Stomach (tissue), 9 donors: ENCODE measurements around the gene ARHGAP22. TPM values are rescaled to one million over a fixed set of nuclear protein-coding genes. Genes with fewer than 3 reads are reported as not detected.

Source experiments
- DNase-seq, 2 donors: peaks; one replicate each; pipeline versions ENCODE4 v3.0.0 to v3.0.0-alpha.2; 2013 to 2019
- H3K27ac ChIP-seq, 5 donors: fragments of 200-600 bp in 4 of 5; sonication (generic) in 4 of 5; one replicate each; pipeline ENCODE4 v1.5.1; 2013 to 2019; ENCODE audit warnings: mild to moderate bottlenecking in 1 of 5, moderate library complexity in 1 of 5
- H3K27me3 ChIP-seq, 3 donors: fragments of 200-600 bp; sonication (generic); one replicate each; pipeline ENCODE4 v1.5.1; 2017 to 2019; ENCODE audit warnings: mixed run types in 1 of 3
- H3K36me3 ChIP-seq, 4 donors: fragments of 200-600 bp; sonication (generic); 1 replicate in 3 of 4; 2 replicates in 1 of 4; pipeline ENCODE4 v1.5.1; 2016 to 2019
- H3K4me1 ChIP-seq, 4 donors: fragments of 200-600 bp; sonication (generic); one replicate each; pipeline ENCODE4 v1.5.1; 2016 to 2019
- H3K4me3 ChIP-seq, 4 donors: fragments of 200-600 bp; sonication (generic) in 3 of 4; one replicate each; pipeline ENCODE4 v1.5.1; 2016 to 2019; ENCODE audit warnings: mild to moderate bottlenecking in 1 of 4
- H3K9me3 ChIP-seq, 4 donors: fragments of 200-600 bp; sonication (generic); one replicate each; pipeline ENCODE4 v1.5.1; 2016 to 2019
- EP300 ChIP-seq: sonication (generic); formaldehyde crosslinking; IDR thresholded peaks from one replicate; pipeline ENCODE4 v1.6.1; 2017; ENCODE audit warnings: antibody characterized with exemption
- POLR2A ChIP-seq, 4 donors: fragments of 450-650 bp; IDR thresholded peaks; one replicate each; pipeline ENCODE4 v1.6.1; 2016; ENCODE audit warnings: antibody characterized with exemption in 4 of 4, control low read depth in 2 of 4, mild to moderate bottlenecking in 1 of 4, moderate library complexity in 1 of 4
- POLR2AphosphoS5 ChIP-seq, 3 donors: sonication (generic); formaldehyde crosslinking; IDR thresholded peaks; one replicate each; pipeline ENCODE4 v1.6.1; 2016; ENCODE audit warnings: antibody characterized with exemption in 3 of 3
- WGBS, 5 donors: extraction: QIAGEN DNeasy Blood & Tissue Kit in 3 of 5; methylation state at CpG; one replicate each; pipeline versions ENCODE4 v1.1.5 to v1.1.7; 2013 to 2018; 5-methylcytosine and 5-hydroxymethylcytosine counted together
- intact Hi-C: fragments of 100-400 bp; cut with DNase I; formaldehyde crosslinking; loops from one replicate; pipeline ENCODE4 v1.15.1; 2023; ENCODE audit warnings: low total_unique reads
- polyA plus RNA-seq, 3 donors: library from polyadenylated mRNA; stranded (reverse); fragments of 200-250 nt; gene quantifications; one replicate each; pipeline ENCODE4 v1.2.3, GENCODE V29; 2013
- total RNA-seq, 5 donors: library from RNA; depleted of rRNA; stranded (reverse); fragments of >200 nt; gene quantifications; one replicate each; pipeline versions ENCODE4 v1.1.0 to v1.2.3, GENCODE V29; 2014 to 2016
- TF ChIP-seq, protein P1 (sequence below), 7 experiments: fragments of 450-650 bp in 4 of 7; fragments of 200-600 bp in 3 of 7; sonication (generic) in 3 of 7; IDR thresholded peaks; one replicate each; pipeline ENCODE4 v1.5.1; 2016 to 2019; ENCODE audit warnings: antibody characterized with exemption in 7 of 7, control low read depth in 2 of 7, mild to moderate bottlenecking in 1 of 7
- donor health status: healthy with polysubstance abuse.
- donor health status: Bipolar disorder and iron deficiency.
- donor health status: healthy.

ARHGAP22 gene
- total and polyA plus RNA-seq, 8 donors, result 1.3 to 28.6 (median 2.2) TPM; not detected in 1

DNA sequence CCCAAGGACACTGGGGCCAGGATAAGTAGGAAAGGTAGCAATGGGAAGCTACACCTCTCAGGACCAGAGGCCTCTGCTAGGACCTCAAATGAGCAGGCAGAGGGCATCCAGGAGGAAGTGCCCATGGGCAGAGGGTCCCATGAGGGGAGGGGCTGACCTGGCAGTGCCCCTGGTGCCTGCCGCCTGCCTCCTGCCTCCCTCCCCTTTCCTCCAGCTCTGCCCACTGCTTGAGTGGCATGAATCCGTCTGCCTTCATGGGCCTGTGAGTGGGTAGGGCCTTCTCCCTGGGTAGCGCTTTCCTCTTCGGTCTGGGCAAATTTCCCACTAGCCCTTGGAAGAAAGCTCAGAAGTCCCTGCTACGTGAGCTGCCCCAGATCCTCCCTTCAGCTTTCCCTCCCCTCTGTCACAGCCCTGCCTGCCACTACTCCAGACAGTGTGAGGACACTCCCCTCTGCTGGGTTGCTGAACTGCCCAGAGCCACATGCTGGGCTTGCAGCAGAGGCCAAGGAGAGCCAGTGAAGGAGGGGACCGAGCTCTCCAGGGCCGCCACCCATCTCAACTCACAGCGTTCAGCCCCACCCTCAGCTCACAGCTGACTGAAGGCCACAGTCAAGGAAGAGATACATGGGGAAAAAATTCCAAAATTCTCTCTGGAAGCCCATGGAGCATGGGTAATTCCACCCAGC lies 141.4 kb downstream of the ARHGAP22 start:
- peaks cover 0 to 22% (median 11%) of the 10 kb centered on the region in 3 donors for H3K27me3 ChIP-seq
- WGBS, 5 donors, result 54 to 61% (median 60%) methylated on average over 8 of the region's 8 CpGs
- peaks cover 0 to 22% (median 6%) of the 10 kb centered on the region in 4 donors for H3K4me1 ChIP-seq
- H3K9me3 ChIP-seq, result no peaks in the 10 kb centered on the region
- H3K36me3 ChIP-seq, result no peaks in the 10 kb centered on the region
- no peak overlapping the region for H3K27ac ChIP-seq
- TF ChIP-seq POLR2AphosphoS5 (IDR thresholded peaks at IDR 0.05) (no peak), EP300 (no peak), POLR2A (IDR thresholded peaks at IDR 0.05) (no peak)
- TF ChIP-seq, protein P1, sequence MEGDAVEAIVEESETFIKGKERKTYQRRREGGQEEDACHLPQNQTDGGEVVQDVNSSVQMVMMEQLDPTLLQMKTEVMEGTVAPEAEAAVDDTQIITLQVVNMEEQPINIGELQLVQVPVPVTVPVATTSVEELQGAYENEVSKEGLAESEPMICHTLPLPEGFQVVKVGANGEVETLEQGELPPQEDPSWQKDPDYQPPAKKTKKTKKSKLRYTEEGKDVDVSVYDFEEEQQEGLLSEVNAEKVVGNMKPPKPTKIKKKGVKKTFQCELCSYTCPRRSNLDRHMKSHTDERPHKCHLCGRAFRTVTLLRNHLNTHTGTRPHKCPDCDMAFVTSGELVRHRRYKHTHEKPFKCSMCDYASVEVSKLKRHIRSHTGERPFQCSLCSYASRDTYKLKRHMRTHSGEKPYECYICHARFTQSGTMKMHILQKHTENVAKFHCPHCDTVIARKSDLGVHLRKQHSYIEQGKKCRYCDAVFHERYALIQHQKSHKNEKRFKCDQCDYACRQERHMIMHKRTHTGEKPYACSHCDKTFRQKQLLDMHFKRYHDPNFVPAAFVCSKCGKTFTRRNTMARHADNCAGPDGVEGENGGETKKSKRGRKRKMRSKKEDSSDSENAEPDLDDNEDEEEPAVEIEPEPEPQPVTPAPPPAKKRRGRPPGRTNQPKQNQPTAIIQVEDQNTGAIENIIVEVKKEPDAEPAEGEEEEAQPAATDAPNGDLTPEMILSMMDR (IDR thresholded peaks at IDR 0.05), result no peak
- intact Hi-C loops, result no loop called here
- DNase-seq, result peak; percentile 19 to 51
- H3K4me3 ChIP-seq, result no peak overlapping the region

DNA sequence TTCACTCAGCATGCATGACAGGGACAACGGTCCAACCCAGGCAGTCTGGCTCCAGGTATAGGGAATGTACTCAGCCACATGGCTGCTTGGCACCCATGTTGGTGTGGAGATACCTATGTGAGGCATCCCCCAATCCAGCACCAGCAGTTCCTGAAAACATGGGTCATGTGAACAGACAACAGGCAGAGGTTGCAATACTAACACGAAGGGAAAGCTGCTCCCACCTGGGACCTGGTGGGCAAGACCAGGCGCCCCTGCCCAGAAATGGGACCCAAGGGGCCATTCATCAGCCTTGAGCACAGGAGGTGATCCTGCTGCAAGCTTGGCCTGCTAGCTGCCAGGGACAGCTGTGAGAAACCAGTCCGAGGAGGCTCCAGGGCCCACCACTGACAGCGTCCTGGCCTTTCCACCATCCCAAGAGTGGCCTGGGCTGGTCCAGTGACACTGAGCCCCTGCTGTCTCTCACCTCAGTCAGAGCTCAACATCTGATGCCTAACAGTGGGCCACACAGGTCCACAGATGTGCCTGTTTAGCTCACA lies 142.3 kb downstream of the ARHGAP22 start:
- peaks cover 0 to 21% (median 11%) of the 10 kb centered on the region in 3 donors for H3K27me3 ChIP-seq
- DNase-seq, result peak in 1 of 2 donors; percentile 14
- H3K4me1 ChIP-seq, result peaks cover 0 to 22% (median 6%) of the 10 kb centered on the region in 4 donors
- 76 to 93% (median 87%) methylated on average over 3 to 5 of the region's 5 CpGs for WGBS, 5 donors
- no peaks in the 10 kb centered on the region for H3K9me3 ChIP-seq
- TF ChIP-seq POLR2A (IDR thresholded peaks at IDR 0.05) (no peak), POLR2AphosphoS5 (IDR thresholded peaks at IDR 0.05) (no peak), EP300 (no peak)
- H3K36me3 ChIP-seq, result no peaks in the 10 kb centered on the region
- intact Hi-C loops, result no loop called here
- no peak overlapping the region for H3K27ac ChIP-seq
- no peak overlapping the region for H3K4me3 ChIP-seq

DNA sequence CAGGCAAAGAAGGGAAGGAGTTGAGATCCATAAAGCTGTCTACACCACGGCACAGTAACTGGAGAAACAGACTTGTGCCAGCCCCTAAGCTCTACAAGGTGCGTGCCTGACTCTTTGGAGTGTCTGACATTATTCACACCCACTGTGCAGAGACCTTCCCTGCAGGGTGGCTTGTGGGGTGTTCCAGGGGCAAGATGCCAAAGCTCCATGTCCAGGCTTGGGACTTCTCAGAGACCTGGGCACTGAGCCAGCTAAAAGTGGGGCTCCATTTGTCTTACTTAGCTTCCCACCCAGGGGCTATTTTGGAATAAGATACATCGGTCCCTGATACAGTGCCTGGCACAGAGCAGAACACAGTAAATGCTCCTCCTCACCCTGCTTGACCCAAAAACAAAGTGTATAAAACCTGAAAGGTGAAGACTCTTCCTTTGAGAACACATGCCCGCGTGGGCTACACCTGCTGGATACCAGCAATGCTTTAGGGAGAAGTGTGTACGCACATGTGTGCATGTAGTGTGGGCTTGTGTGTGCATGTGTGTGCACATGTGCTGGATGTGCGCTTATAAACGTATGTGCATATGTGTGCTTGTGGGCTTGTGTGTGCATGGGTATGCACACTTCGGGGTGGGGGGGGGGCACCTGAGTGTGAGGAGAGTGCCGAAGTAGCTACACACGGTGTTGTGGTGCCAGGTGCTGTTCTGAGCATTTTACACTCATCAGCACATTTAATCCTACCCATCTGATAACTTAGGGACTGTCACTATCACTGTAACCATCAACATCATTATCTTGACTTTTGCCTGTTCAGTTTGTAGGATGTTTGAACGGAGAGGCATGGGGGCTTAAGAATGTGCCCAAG lies 143.0 kb downstream of the ARHGAP22 start:
- Histone ChIP-seq H3K36me3 (no peaks in the 10 kb centered on the region), H3K27ac (no peak overlapping the region), H3K4me1 (peaks cover 0 to 21% (median 9%) of the 10 kb centered on the region in 4 donors), H3K27me3 (peaks cover 0 to 23% (median 14%) of the 10 kb centered on the region in 3 donors), H3K4me3 (no peak overlapping the region), H3K9me3 (no peaks in the 10 kb centered on the region)
- peak in 1 of 2 donors; percentile 21 for DNase-seq
- TF ChIP-seq POLR2AphosphoS5 (IDR thresholded peaks at IDR 0.05) (no peak), EP300 (no peak), POLR2A (IDR thresholded peaks at IDR 0.05) (no peak)
- TF ChIP-seq, protein P1 (IDR thresholded peaks at IDR 0.05), result no peak
- intact Hi-C loops, result no loop called here
- WGBS, 5 donors, result 82 to 88% (median 85%) methylated on average over 12 of the region's 12 CpGs

DNA sequence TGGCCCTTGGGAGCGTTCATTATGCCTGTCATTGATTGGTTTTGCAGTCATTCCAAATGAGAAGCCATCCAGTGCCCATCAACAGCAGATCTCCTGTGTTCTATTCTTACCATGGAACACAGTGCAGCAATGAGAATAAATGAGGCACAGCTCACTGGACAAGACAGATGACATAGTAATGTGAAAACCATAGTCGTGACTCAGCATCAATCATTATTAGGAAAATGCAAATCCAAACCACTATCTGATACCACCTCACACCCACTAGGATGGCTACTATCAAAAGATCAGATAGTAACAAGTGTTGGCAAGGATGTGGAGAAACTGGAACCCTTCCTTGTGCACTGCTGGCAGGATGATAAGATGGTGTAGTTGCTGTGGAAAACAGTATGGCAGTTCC lies 144.7 kb downstream of the ARHGAP22 start:
- DNase-seq, result no peak
- Histone ChIP-seq H3K36me3 (no peaks in the 10 kb centered on the region), H3K27me3 (peaks cover 0 to 22% (median 11%) of the 10 kb centered on the region in 3 donors), H3K4me1 (peaks cover 0 to 15% (median 12%) of the 10 kb centered on the region in 4 donors), H3K4me3 (no peak overlapping the region), H3K9me3 (no peaks in the 10 kb centered on the region), H3K27ac (no peak overlapping the region)
- TF ChIP-seq, protein P1 (IDR thresholded peaks at IDR 0.05), result no peak
- TF ChIP-seq POLR2A (IDR thresholded peaks at IDR 0.05) (no peak), POLR2AphosphoS5 (IDR thresholded peaks at IDR 0.05) (no peak), EP300 (no peak)
- whole genome bisulfite sequencing, 5 donors, result 76 to 92% (median 86%) methylated on average over 2 of the region's 2 CpGs
- intact Hi-C loops, result no loop called here
